ENCODE measurements around the gene CDC14B.

DNA sequence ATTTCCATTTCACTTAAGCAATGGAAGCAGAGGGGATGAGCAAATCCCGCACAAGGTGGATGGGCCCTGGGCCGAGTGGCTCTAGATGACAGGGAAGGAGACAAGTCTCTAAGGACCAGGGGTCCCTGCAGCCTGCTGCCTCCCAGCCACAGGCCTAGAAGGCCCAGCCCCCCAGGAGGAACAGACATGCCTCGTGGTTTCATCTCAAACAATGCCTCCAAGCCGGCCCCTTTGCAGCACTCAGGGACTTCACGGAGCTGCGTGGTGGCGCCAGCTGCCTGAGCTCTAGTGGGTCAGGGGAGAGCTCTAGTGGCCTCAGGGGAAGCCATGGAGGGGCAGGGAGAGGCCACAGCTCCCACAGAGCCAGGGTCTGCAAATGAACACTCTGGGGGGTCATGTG lies 120.8 kb downstream of the CDC14B start:
- TF ChIP-seq, protein P1, sequence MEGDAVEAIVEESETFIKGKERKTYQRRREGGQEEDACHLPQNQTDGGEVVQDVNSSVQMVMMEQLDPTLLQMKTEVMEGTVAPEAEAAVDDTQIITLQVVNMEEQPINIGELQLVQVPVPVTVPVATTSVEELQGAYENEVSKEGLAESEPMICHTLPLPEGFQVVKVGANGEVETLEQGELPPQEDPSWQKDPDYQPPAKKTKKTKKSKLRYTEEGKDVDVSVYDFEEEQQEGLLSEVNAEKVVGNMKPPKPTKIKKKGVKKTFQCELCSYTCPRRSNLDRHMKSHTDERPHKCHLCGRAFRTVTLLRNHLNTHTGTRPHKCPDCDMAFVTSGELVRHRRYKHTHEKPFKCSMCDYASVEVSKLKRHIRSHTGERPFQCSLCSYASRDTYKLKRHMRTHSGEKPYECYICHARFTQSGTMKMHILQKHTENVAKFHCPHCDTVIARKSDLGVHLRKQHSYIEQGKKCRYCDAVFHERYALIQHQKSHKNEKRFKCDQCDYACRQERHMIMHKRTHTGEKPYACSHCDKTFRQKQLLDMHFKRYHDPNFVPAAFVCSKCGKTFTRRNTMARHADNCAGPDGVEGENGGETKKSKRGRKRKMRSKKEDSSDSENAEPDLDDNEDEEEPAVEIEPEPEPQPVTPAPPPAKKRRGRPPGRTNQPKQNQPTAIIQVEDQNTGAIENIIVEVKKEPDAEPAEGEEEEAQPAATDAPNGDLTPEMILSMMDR (IDR thresholded peaks at IDR 0.05; ENCODE audit: low read depth, low read length, poor library complexity, severe bottlenecking), result no peak
- TF ChIP-seq EZH2phosphoT487 (IDR thresholded peaks at IDR 0.05; ENCODE audit: borderline replicate concordance, low read length), result no peak
